ENCODE results near the gene MT1E.
"Not testable (repeated sequence)": the region's sequence is repeated elsewhere in the genome, so short reads cannot be mapped to it uniquely, and the experiment has no call there.

- TF ChIP-seq CTCF (IDR thresholded peaks at IDR 0.05; ENCODE audit: poor library complexity, severe bottlenecking); EP300 (conservative IDR thresholded peaks at IDR 0.05; ENCODE audit: poor library complexity, severe bottlenecking); TAF1 (IDR thresholded peaks at IDR 0.05; ENCODE audit: low read depth); EZH2 (IDR thresholded peaks at IDR 0.05; ENCODE audit: borderline replicate concordance, insufficient read depth, low read length, poor library complexity, severe bottlenecking); POLR2AphosphoS5 (IDR thresholded peaks at IDR 0.05); SMC3 (conservative IDR thresholded peaks at IDR 0.05; ENCODE audit: poor library complexity); MXI1 (conservative IDR thresholded peaks at IDR 0.05; ENCODE audit: poor library complexity, severe bottlenecking); RAD21 (conservative IDR thresholded peaks at IDR 0.05); REST (IDR thresholded peaks at IDR 0.05; ENCODE audit: borderline replicate concordance): not testable (repeated sequence)
Measured at GRCh38 chr16:56674570-56674969, 49.0 kb downstream of the MT1E start.
